ENCODE data around the gene POLD4. TPM values are rescaled to one million over a fixed set of nuclear protein-coding genes. Genes with fewer than 3 reads are reported as not detected.

POLD4 gene
- total RNA-seq, 4 donors from 2014 or later: 74.3 to 329 (median 272) TPM

- no peak for TF ChIP-seq POLR2A (IDR thresholded peaks at IDR 0.05)
- TF ChIP-seq, protein P1, sequence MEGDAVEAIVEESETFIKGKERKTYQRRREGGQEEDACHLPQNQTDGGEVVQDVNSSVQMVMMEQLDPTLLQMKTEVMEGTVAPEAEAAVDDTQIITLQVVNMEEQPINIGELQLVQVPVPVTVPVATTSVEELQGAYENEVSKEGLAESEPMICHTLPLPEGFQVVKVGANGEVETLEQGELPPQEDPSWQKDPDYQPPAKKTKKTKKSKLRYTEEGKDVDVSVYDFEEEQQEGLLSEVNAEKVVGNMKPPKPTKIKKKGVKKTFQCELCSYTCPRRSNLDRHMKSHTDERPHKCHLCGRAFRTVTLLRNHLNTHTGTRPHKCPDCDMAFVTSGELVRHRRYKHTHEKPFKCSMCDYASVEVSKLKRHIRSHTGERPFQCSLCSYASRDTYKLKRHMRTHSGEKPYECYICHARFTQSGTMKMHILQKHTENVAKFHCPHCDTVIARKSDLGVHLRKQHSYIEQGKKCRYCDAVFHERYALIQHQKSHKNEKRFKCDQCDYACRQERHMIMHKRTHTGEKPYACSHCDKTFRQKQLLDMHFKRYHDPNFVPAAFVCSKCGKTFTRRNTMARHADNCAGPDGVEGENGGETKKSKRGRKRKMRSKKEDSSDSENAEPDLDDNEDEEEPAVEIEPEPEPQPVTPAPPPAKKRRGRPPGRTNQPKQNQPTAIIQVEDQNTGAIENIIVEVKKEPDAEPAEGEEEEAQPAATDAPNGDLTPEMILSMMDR (IDR thresholded peaks at IDR 0.05): no peak
- H3K36me3 ChIP-seq: peaks cover 0 to 29% (median 0%) of the 10 kb centered on the region in 3 donors
- peak overlapping the region; percentile 81 to 93 (median 86) for H3K27ac ChIP-seq
- no peak for DNase-seq
- H3K27me3 ChIP-seq: no peaks in the 10 kb centered on the region
- H3K4me1 ChIP-seq: peaks cover 0 to 34% (median 8%) of the 10 kb centered on the region in 4 donors
- peak overlapping the region; percentile 80 to 98 (median 92) for H3K4me3 ChIP-seq
- H3K9me3 ChIP-seq: no peaks in the 10 kb centered on the region
Observed at GRCh38 chr11:67392183-67392715, 38.9 kb upstream of the POLD4 start.

DNA sequence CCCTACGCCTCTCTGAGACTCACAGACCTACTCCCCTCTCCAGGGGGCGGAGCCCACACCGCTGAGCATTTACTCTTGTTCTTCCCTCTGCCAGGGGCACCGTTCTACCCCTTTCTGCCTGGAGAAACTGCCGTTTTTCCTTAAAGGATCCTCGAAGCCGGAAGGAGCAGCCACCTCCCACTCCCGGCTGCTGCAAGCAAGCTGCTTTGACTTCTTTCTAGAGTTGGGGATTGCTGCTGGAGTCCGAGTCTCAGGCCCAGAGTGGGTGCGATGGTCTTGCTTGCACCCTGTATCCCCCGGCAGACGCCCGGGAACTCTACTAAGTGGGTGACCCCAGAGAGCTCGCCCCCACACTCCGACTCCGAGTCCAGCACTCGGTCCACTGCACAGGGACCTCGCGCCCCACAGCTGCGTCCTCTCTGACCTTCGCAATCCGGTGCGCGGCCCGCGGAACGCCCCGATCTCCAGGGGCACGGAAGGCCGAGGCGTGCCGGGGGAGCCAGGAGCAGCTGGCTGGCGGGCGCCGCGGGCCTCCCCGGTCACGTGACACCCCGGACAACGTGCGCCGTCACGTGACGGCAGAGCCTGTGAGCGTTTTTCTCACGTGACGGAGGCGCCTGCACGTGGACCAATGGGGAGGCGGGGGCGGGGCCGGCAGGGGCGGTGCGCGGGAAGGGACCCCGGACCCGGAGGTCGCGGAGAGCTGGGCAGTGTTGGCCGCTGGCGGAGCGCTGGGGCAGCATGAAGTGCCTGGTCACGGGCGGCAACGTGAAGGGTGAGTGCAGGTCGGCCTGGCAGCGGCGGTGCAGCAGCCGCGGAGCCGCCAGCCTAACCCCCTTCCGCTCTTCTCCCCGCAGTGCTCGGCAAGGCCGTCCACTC, 38.2 kb upstream of the POLD4 start, which contains the start of gene RAD9A:
Gene RAD9A (plus strand): TSS at position 683 of the 879 bp plus-strand sequence. CDS start 59 bp downstream, at position 742.
- Histone ChIP-seq H3K36me3 (peaks cover 0 to 22% (median 0%) of the 10 kb centered on the region in 3 donors), H3K27ac (peak within 1 kb of the TSS; percentile 81 to 93 (median 86)), H3K9me3 (no peaks in the 10 kb centered on the region), H3K4me3 (peak within 1 kb of the TSS; percentile 80 to 98 (median 92)), H3K4me1 (peaks cover 0 to 27% (median 5%) of the 10 kb centered on the region in 4 donors), H3K27me3 (no peaks in the 10 kb centered on the region)
- DNase-seq: peak; percentile 97 to 99 (median 99)
- peak; percentile 56 to 65 for TF ChIP-seq POLR2A (IDR thresholded peaks at IDR 0.05)
- TF ChIP-seq, protein P1 (IDR thresholded peaks at IDR 0.05): no peak

- DNase-seq: no peak
- Histone ChIP-seq H3K27ac (peak overlapping the region; percentile 81 to 93 (median 86)), H3K36me3 (peaks cover 0 to 16% (median 0%) of the 10 kb centered on the region in 3 donors), H3K4me3 (peak overlapping the region; percentile 80 to 98 (median 92)), H3K9me3 (no peaks in the 10 kb centered on the region), H3K27me3 (no peaks in the 10 kb centered on the region), H3K4me1 (peaks cover 0 to 25% (median 5%) of the 10 kb centered on the region in 4 donors)
- TF ChIP-seq, protein P1 (IDR thresholded peaks at IDR 0.05): no peak
- TF ChIP-seq POLR2A (IDR thresholded peaks at IDR 0.05): no peak
Observed at GRCh38 chr11:67390947-67391303, 37.6 kb upstream of the POLD4 start.

DNA sequence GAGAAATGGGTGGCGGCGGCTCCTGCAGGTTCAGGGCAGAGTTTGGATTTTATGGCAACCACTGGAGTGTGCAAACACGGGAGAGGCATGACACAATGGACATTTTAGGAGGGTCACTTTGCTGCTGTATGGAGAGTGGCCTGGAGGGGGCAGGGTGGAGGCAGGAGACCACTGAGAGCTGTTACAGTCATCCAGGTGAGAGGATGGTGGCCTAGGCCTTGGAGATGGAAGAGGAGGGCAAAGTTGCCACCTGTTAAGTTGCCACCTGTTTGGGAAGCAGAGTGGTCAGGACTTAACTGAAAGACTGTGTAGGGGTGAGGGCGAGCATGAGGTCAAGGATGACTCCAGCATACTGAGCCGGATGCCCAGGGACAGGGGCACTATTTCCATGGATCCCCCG, 36.1 kb upstream of the POLD4 start:
- TF ChIP-seq, protein P1 (IDR thresholded peaks at IDR 0.05): peak; percentile 34 to 55 (median 48)
- TF ChIP-seq POLR2A (IDR thresholded peaks at IDR 0.05): no peak
- Histone ChIP-seq H3K36me3 (peaks cover 0 to 5% (median 0%) of the 10 kb centered on the region in 3 donors), H3K4me3 (no peak overlapping the region), H3K27ac (no peak overlapping the region), H3K27me3 (no peaks in the 10 kb centered on the region), H3K4me1 (peaks cover 0 to 25% (median 5%) of the 10 kb centered on the region in 4 donors), H3K9me3 (no peaks in the 10 kb centered on the region)
- peak; percentile 67 to 82 (median 71) for DNase-seq

DNA sequence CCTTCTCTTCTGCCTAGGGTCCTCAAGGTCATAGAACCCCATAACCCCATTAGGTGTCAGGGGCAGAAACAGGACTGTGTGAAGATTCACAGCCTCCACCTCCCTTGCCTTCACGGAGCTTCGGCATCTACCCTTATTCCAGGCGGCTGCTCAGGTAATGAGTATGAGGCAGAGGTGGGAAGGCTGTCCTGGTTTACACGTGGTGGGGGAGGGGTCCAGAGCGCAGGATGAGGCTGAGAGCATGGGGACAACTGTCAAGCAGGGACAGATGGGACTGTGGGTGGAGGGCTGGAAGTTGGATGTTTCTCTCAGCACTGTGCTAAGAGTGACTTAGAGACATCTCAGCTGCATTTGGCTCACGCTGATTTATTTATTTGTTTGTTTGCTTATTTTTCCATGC, 34.2 kb upstream of the POLD4 start:
- Histone ChIP-seq H3K36me3 (no peaks in the 10 kb centered on the region), H3K4me3 (no peak overlapping the region), H3K27me3 (no peaks in the 10 kb centered on the region), H3K27ac (no peak overlapping the region), H3K4me1 (peaks cover 0 to 20% (median 4%) of the 10 kb centered on the region in 4 donors), H3K9me3 (no peaks in the 10 kb centered on the region)
- no peak for DNase-seq
- no peak for TF ChIP-seq POLR2A (IDR thresholded peaks at IDR 0.05)
- TF ChIP-seq, protein P1 (IDR thresholded peaks at IDR 0.05): no peak
